ENCODE results near the gene C5orf63. TPM values are rescaled to one million over a fixed set of nuclear protein-coding genes. Genes with fewer than 3 reads are reported as not detected.

The C5orf63 gene
- total and polyA plus RNA-seq, 4 donors = 2.1 to 6.4 (median 3.8) TPM

DNA sequence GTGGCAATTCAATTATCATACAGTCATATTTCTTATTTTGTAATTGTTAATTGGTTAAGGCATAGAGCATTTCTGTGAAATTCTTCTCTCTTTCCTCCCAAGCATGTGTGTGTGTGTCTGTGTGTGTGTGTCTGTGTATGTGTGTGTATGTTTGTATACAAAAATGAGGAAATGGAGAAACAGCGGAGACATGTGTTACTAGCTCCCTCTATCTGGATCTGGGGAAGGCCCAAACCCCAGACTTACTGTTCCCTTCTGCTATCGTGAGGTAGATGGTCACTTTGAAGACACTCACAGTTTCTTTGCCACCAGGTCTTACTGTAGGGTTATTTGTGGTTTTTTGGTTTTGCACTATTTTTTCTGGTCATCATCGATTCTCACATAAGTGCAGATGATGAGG is 11.4 kb upstream of the C5orf63 start:
- Histone ChIP-seq H3K4me3 (ENCODE audit: low read depth in 1 of 3, low read length in 3 of 3) (no peak overlapping the region), H3K4me1 (ENCODE audit: control insufficient read depth in 4 of 4, insufficient read depth in 4 of 4, low read length in 3 of 4) (no peaks in the 10 kb centered on the region), H3K27ac (ENCODE audit: low read depth in 1 of 2, low read length in 2 of 2) (no peak overlapping the region), H3K9me3 (ENCODE audit: control insufficient read depth in 4 of 4, low read length in 3 of 4) (no peaks in the 10 kb centered on the region), H3K9ac (ENCODE audit: low read depth in 1 of 2, low read length in 2 of 2) (no peak overlapping the region), H3K27me3 (ENCODE audit: control insufficient read depth in 4 of 4, insufficient read depth in 4 of 4, low read length in 3 of 4) (no peaks in the 10 kb centered on the region), H3K36me3 (ENCODE audit: control insufficient read depth in 4 of 4, insufficient read depth in 3 of 4, low read depth in 1 of 4, low read length in 3 of 4) (no peaks in the 10 kb centered on the region)
- DNase-seq (ENCODE audit: low spot score) = no peak
- WGBS = 87% methylated on average over 3 of the region's 3 CpGs
- TF ChIP-seq EGR1 (IDR thresholded peaks at IDR 0.05; ENCODE audit: low read depth in 2 of 2) (no peak), JUND (IDR thresholded peaks at IDR 0.05) (no peak), HNF4A (conservative IDR thresholded peaks at IDR 0.05) (no peak), RXRA (IDR thresholded peaks at IDR 0.05) (no peak), RAD21 (IDR thresholded peaks at IDR 0.05) (no peak), GABPA (IDR thresholded peaks at IDR 0.05 in 1 of 2, conservative IDR thresholded peaks at IDR 0.05 in 1 of 2) (no peak), FOXA2 (IDR thresholded peaks at IDR 0.05) (no peak), TAF1 (conservative IDR thresholded peaks at IDR 0.05) (no peak), SP1 (IDR thresholded peaks at IDR 0.05) (no peak), NR2F2 (IDR thresholded peaks at IDR 0.05) (no peak), HNF4G (IDR thresholded peaks at IDR 0.05) (no peak), YY1 (IDR thresholded peaks at IDR 0.05) (no peak), CTCF (IDR thresholded peaks at IDR 0.05; ENCODE audit: low read depth, low read length, missing input control) (no peak), FOXA1 (IDR thresholded peaks at IDR 0.05) (no peak), ZBTB33 (IDR thresholded peaks at IDR 0.05) (no peak)
- TF ChIP-seq, protein P1, sequence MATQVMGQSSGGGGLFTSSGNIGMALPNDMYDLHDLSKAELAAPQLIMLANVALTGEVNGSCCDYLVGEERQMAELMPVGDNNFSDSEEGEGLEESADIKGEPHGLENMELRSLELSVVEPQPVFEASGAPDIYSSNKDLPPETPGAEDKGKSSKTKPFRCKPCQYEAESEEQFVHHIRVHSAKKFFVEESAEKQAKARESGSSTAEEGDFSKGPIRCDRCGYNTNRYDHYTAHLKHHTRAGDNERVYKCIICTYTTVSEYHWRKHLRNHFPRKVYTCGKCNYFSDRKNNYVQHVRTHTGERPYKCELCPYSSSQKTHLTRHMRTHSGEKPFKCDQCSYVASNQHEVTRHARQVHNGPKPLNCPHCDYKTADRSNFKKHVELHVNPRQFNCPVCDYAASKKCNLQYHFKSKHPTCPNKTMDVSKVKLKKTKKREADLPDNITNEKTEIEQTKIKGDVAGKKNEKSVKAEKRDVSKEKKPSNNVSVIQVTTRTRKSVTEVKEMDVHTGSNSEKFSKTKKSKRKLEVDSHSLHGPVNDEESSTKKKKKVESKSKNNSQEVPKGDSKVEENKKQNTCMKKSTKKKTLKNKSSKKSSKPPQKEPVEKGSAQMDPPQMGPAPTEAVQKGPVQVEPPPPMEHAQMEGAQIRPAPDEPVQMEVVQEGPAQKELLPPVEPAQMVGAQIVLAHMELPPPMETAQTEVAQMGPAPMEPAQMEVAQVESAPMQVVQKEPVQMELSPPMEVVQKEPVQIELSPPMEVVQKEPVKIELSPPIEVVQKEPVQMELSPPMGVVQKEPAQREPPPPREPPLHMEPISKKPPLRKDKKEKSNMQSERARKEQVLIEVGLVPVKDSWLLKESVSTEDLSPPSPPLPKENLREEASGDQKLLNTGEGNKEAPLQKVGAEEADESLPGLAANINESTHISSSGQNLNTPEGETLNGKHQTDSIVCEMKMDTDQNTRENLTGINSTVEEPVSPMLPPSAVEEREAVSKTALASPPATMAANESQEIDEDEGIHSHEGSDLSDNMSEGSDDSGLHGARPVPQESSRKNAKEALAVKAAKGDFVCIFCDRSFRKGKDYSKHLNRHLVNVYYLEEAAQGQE (IDR thresholded peaks at IDR 0.05) = no peak
- TF ChIP-seq, protein P2, sequence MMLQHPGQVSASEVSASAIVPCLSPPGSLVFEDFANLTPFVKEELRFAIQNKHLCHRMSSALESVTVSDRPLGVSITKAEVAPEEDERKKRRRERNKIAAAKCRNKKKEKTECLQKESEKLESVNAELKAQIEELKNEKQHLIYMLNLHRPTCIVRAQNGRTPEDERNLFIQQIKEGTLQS (IDR thresholded peaks at IDR 0.05) = no peak
- TF ChIP-seq, protein P3, sequence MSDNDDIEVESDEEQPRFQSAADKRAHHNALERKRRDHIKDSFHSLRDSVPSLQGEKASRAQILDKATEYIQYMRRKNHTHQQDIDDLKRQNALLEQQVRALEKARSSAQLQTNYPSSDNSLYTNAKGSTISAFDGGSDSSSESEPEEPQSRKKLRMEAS (IDR thresholded peaks at IDR 0.05) = no peak

Data from liver (tissue), 9 donors.